Astrocyte (in vitro differentiated cells and primary cell): ENCODE results near the gene TSEN2. TPM values are rescaled to one million over a fixed set of nuclear protein-coding genes. Genes with fewer than 3 reads are reported as not detected.

Source experiments
- DNase-seq: peaks from one replicate; pipeline ENCODE4 v3.0.0-alpha.2; 2010; ENCODE audit warnings: low read depth
- FAIRE-seq: peaks from 2 replicates; lab custom pipeline; 2011; peaks lifted over from hg19 to GRCh38; lab: Jason Lieb, UNC
- H2AFZ ChIP-seq: 2 replicates; pipeline ENCODE4 v1.6.0; 2012; ENCODE audit warnings: low read depth, low read length, inconsistent platforms
- H3K27ac ChIP-seq: 2 replicates; pipeline ENCODE4 v1.5.1; 2011; ENCODE audit warnings: low read depth, low read length, inconsistent platforms
- H3K27me3 ChIP-seq: 2 replicates; pipeline ENCODE4 v1.6.0; 2011; ENCODE audit warnings: low read length, inconsistent platforms; ENCODE audit not compliant: insufficient read depth
- H3K36me3 ChIP-seq: 2 replicates; pipeline ENCODE4 v1.5.1; 2011; ENCODE audit warnings: low read length, inconsistent platforms; ENCODE audit not compliant: insufficient read depth
- H3K4me1 ChIP-seq: 2 replicates; pipeline ENCODE4 v1.5.1; 2011; ENCODE audit warnings: low read length, inconsistent platforms; ENCODE audit not compliant: insufficient read depth
- H3K4me2 ChIP-seq: 2 replicates; pipeline ENCODE4 v1.6.0; 2012; ENCODE audit warnings: low read length, inconsistent platforms
- H3K4me3 ChIP-seq: 2 replicates; pipeline ENCODE4 v1.5.1; 2011; ENCODE audit warnings: low read depth, mild to moderate bottlenecking, low read length, inconsistent platforms; ENCODE audit not compliant: insufficient read depth
- H3K79me2 ChIP-seq: 2 replicates; pipeline ENCODE4 v1.6.0; 2012; ENCODE audit warnings: mild to moderate bottlenecking, low read length, inconsistent platforms; ENCODE audit not compliant: insufficient read depth
- H3K9ac ChIP-seq: 2 replicates; pipeline ENCODE4 v1.6.0; 2012; ENCODE audit warnings: mild to moderate bottlenecking, low read length, inconsistent platforms
- H3K9me3 ChIP-seq: 2 replicates; pipeline ENCODE4 v1.5.1; 2012; ENCODE audit warnings: low read depth, mild to moderate bottlenecking, low read length, inconsistent platforms; ENCODE audit not compliant: insufficient read depth
- H4K20me1 ChIP-seq: 2 replicates; pipeline ENCODE4 v1.6.0; 2012; ENCODE audit warnings: low read length, inconsistent platforms; ENCODE audit not compliant: insufficient read depth
- H3K27ac Mint-ChIP-seq: one replicate; pipeline ENCODE4 v1.8.0; 2021; ENCODE audit warnings: mild to moderate bottlenecking, mixed read lengths; ENCODE audit not compliant: unreplicated experiment
- H3K27me3 Mint-ChIP-seq: one replicate; pipeline ENCODE4 v1.8.0; 2021; ENCODE audit warnings: low read depth, mixed read lengths; ENCODE audit not compliant: unreplicated experiment
- H3K36me3 Mint-ChIP-seq: one replicate; pipeline ENCODE4 v1.8.0; 2021; ENCODE audit warnings: low read depth, mixed read lengths; ENCODE audit not compliant: unreplicated experiment
- H3K4me1 Mint-ChIP-seq: one replicate; pipeline ENCODE4 v1.8.0; 2021; ENCODE audit warnings: low read depth, mixed read lengths; ENCODE audit not compliant: unreplicated experiment
- H3K4me3 Mint-ChIP-seq: one replicate; pipeline ENCODE4 v1.8.0; 2021; ENCODE audit warnings: mild to moderate bottlenecking, moderate library complexity, mixed read lengths; ENCODE audit not compliant: unreplicated experiment
- H3K9me3 Mint-ChIP-seq: one replicate; pipeline ENCODE4 v1.8.0; 2021; ENCODE audit warnings: mild to moderate bottlenecking, mixed read lengths; ENCODE audit not compliant: unreplicated experiment
- CTCF ChIP-seq: IDR thresholded peaks from 2 replicates; pipeline ENCODE4 v1.5.1; 2011; ENCODE audit warnings: low read depth, mild to moderate bottlenecking, inconsistent platforms, low read length, moderate library complexity; ENCODE audit not compliant: insufficient read depth
- EZH2 ChIP-seq: IDR thresholded peaks from 2 replicates; pipeline ENCODE4 v1.6.1; 2012; ENCODE audit warnings: mild to moderate bottlenecking, low read length, inconsistent platforms; ENCODE audit not compliant: insufficient read depth
- total RNA-seq: library from RNA; stranded (reverse); gene quantifications from 2 replicates; pipeline ENCODE4 v1.2.1, GENCODE V29; 2021

The TSEN2 gene
- total RNA-seq, 1 donor from 2014 or later: 9.7 TPM

GRCh38 chr3:12462159-12462947 lies 21.9 kb upstream of the TSEN2 start:
- Histone ChIP-seq H3K4me2 (no peak overlapping the region), H2AFZ (no peak overlapping the region), H4K20me1 (no peaks in the 10 kb centered on the region), H3K79me2 (no peaks in the 10 kb centered on the region), H3K4me1 (no peaks in the 10 kb centered on the region), H3K36me3 (no peaks in the 10 kb centered on the region), H3K9ac (no peak overlapping the region), H3K4me3 (no peak overlapping the region), H3K27ac (no peak overlapping the region), H3K9me3 (no peaks in the 10 kb centered on the region), H3K27me3 (no peaks in the 10 kb centered on the region)
- TF ChIP-seq EZH2: no peak
- TF ChIP-seq CTCF: no peak
- peaks cover 5% of the 10 kb centered on the region for H3K9me3 Mint-ChIP-seq
- no peak for DNase-seq
- no peak overlapping the region for H3K4me3 Mint-ChIP-seq
- H3K27ac Mint-ChIP-seq: no peak overlapping the region
- H3K27me3 Mint-ChIP-seq: peaks cover 23% of the 10 kb centered on the region
- H3K4me1 Mint-ChIP-seq: peaks cover 2% of the 10 kb centered on the region
- H3K36me3 Mint-ChIP-seq: peaks cover 2% of the 10 kb centered on the region
- FAIRE-seq: no peak

- peaks cover 14% of the 10 kb centered on the region for H3K27me3 Mint-ChIP-seq
- no peaks in the 10 kb centered on the region for H3K36me3 ChIP-seq
- no peak overlapping the region for H3K4me3 Mint-ChIP-seq
- no peaks in the 10 kb centered on the region for H3K4me1 ChIP-seq
- H3K9me3 Mint-ChIP-seq: no peaks in the 10 kb centered on the region
- no peaks in the 10 kb centered on the region for H3K9me3 ChIP-seq
- no peaks in the 10 kb centered on the region for H3K79me2 ChIP-seq
- H3K27me3 ChIP-seq: no peaks in the 10 kb centered on the region
- H3K36me3 Mint-ChIP-seq: peaks cover 2% of the 10 kb centered on the region
- no peak overlapping the region for H3K4me2 ChIP-seq
- DNase-seq (no peak), FAIRE-seq (no peak)
- peaks cover 2% of the 10 kb centered on the region for H3K4me1 Mint-ChIP-seq
- H3K9ac ChIP-seq: no peak overlapping the region
- H3K27ac ChIP-seq: no peak overlapping the region
- H2AFZ ChIP-seq: peak overlapping the region; percentile 26
- TF ChIP-seq CTCF (no peak), EZH2 (no peak)
- no peaks in the 10 kb centered on the region for H4K20me1 ChIP-seq
- no peak overlapping the region for H3K27ac Mint-ChIP-seq
- no peak overlapping the region for H3K4me3 ChIP-seq
Observed at GRCh38 chr3:12463686-12464085, 20.6 kb upstream of the TSEN2 start.

- no peak for DNase-seq
- no peak overlapping the region for H3K4me3 Mint-ChIP-seq
- Histone ChIP-seq H2AFZ (no peak overlapping the region), H3K9ac (no peak overlapping the region), H3K27me3 (no peaks in the 10 kb centered on the region), H3K36me3 (no peaks in the 10 kb centered on the region), H3K9me3 (no peaks in the 10 kb centered on the region), H3K27ac (no peak overlapping the region), H3K79me2 (no peaks in the 10 kb centered on the region), H3K4me2 (no peak overlapping the region), H4K20me1 (no peaks in the 10 kb centered on the region), H3K4me1 (no peaks in the 10 kb centered on the region), H3K4me3 (no peak overlapping the region)
- H3K9me3 Mint-ChIP-seq: no peaks in the 10 kb centered on the region
- TF ChIP-seq EZH2 (no peak), CTCF (no peak)
- peaks cover 2% of the 10 kb centered on the region for H3K36me3 Mint-ChIP-seq
- no peak for FAIRE-seq
- H3K4me1 Mint-ChIP-seq: peaks cover 2% of the 10 kb centered on the region
- no peak overlapping the region for H3K27ac Mint-ChIP-seq
- H3K27me3 Mint-ChIP-seq: peaks cover 9% of the 10 kb centered on the region
Observed at GRCh38 chr3:12464181-12464580, 20.1 kb upstream of the TSEN2 start.
